ENCODE measurements around the gene MAGOH. TPM values are rescaled to one million over a fixed set of nuclear protein-coding genes. Genes with fewer than 3 reads are reported as not detected.

Gene MAGOH
- total RNA-seq, 2 donors from 2014 or later, result 65.2 TPM

- Mint-ChIP-seq H3K27me3 (ENCODE audit: low read depth) (no peaks in the 10 kb centered on the region), H3K4me1 (ENCODE audit: low read depth) (no peaks in the 10 kb centered on the region), H3K9me3 (no peaks in the 10 kb centered on the region), H3K4me3 (no peak overlapping the region), H3K27ac (no peak overlapping the region), H3K36me3 (ENCODE audit: insufficient read depth in 2 of 2) (peaks cover 3% of the 10 kb centered on the region in 2 donors)
- DNase-seq (no peak), ATAC-seq (replicated peaks in 1 of 2) (no peak)
These were observed 38.0 kb upstream of the MAGOH start for GRCh38 chr1:53276153-53276901.

- DNase-seq (no peak), ATAC-seq (replicated peaks in 1 of 2) (no peak)
- H3K27ac Mint-ChIP-seq, result no peak overlapping the region
- H3K27me3 Mint-ChIP-seq (ENCODE audit: low read depth), result no peaks in the 10 kb centered on the region
- peaks cover 3% of the 10 kb centered on the region in 2 donors for H3K36me3 Mint-ChIP-seq (ENCODE audit: insufficient read depth in 2 of 2)
- no peaks in the 10 kb centered on the region for H3K9me3 Mint-ChIP-seq
- no peak overlapping the region for H3K4me3 Mint-ChIP-seq
- H3K4me1 Mint-ChIP-seq (ENCODE audit: low read depth), result no peaks in the 10 kb centered on the region
These were observed 37.2 kb upstream of the MAGOH start for GRCh38 chr1:53275566-53275965.

- no peaks in the 10 kb centered on the region for H3K27me3 Mint-ChIP-seq (ENCODE audit: low read depth)
- peaks cover 4 to 5% of the 10 kb centered on the region in 2 donors for H3K36me3 Mint-ChIP-seq (ENCODE audit: insufficient read depth in 2 of 2)
- no peak overlapping the region for H3K4me3 Mint-ChIP-seq
- no peak overlapping the region for H3K27ac Mint-ChIP-seq
- no peaks in the 10 kb centered on the region for H3K9me3 Mint-ChIP-seq
- no peak for ATAC-seq (replicated peaks in 1 of 2)
- DNase-seq, result no peak
- H3K4me1 Mint-ChIP-seq (ENCODE audit: low read depth), result peaks cover 5% of the 10 kb centered on the region
These were observed 36.3 kb upstream of the MAGOH start for GRCh38 chr1:53274541-53275185.

GRCh38 chr1:53274026-53274425 is 35.7 kb upstream of the MAGOH start:
- ATAC-seq (replicated peaks in 1 of 2) (no peak), DNase-seq (no peak)
- Mint-ChIP-seq H3K36me3 (ENCODE audit: insufficient read depth in 2 of 2) (peaks cover 5 to 6% of the 10 kb centered on the region in 2 donors), H3K4me1 (ENCODE audit: low read depth) (peaks cover 5% of the 10 kb centered on the region), H3K9me3 (no peaks in the 10 kb centered on the region), H3K4me3 (no peak overlapping the region), H3K27me3 (ENCODE audit: low read depth) (no peaks in the 10 kb centered on the region), H3K27ac (no peak overlapping the region)

- no peaks in the 10 kb centered on the region for H3K27me3 Mint-ChIP-seq (ENCODE audit: low read depth)
- DNase-seq (no peak), ATAC-seq (replicated peaks in 1 of 2) (no peak)
- H3K27ac Mint-ChIP-seq, result no peak overlapping the region
- H3K4me3 Mint-ChIP-seq, result no peak overlapping the region
- peaks cover 5 to 10% of the 10 kb centered on the region in 2 donors for H3K36me3 Mint-ChIP-seq (ENCODE audit: insufficient read depth in 2 of 2)
- peaks cover 5% of the 10 kb centered on the region for H3K4me1 Mint-ChIP-seq (ENCODE audit: low read depth)
- H3K9me3 Mint-ChIP-seq, result no peaks in the 10 kb centered on the region
These were observed 35.2 kb upstream of the MAGOH start for GRCh38 chr1:53273526-53273925.

- no peak for ATAC-seq (replicated peaks in 1 of 2)
- H3K36me3 Mint-ChIP-seq (ENCODE audit: insufficient read depth in 2 of 2), result peaks cover 5 to 13% of the 10 kb centered on the region in 2 donors
- peaks cover 5% of the 10 kb centered on the region for H3K4me1 Mint-ChIP-seq (ENCODE audit: low read depth)
- no peak overlapping the region for H3K4me3 Mint-ChIP-seq
- no peaks in the 10 kb centered on the region for H3K9me3 Mint-ChIP-seq
- H3K27ac Mint-ChIP-seq, result no peak overlapping the region
- H3K27me3 Mint-ChIP-seq (ENCODE audit: low read depth), result no peaks in the 10 kb centered on the region
- no peak for DNase-seq
These were observed 34.0 kb upstream of the MAGOH start for GRCh38 chr1:53272349-53272748.

- Mint-ChIP-seq H3K4me1 (ENCODE audit: low read depth) (peaks cover 5% of the 10 kb centered on the region), H3K36me3 (ENCODE audit: insufficient read depth in 2 of 2) (peaks cover 5 to 13% of the 10 kb centered on the region in 2 donors), H3K9me3 (no peaks in the 10 kb centered on the region), H3K27me3 (ENCODE audit: low read depth) (no peaks in the 10 kb centered on the region), H3K4me3 (no peak overlapping the region), H3K27ac (no peak overlapping the region)
- ATAC-seq (replicated peaks in 1 of 2), result no peak
- DNase-seq, result no peak
These were observed 33.2 kb upstream of the MAGOH start for GRCh38 chr1:53271446-53272090.

GRCh38 chr1:53270873-53271272 is 32.6 kb upstream of the MAGOH start:
- Mint-ChIP-seq H3K9me3 (no peaks in the 10 kb centered on the region), H3K36me3 (ENCODE audit: insufficient read depth in 2 of 2) (peaks cover 8 to 13% of the 10 kb centered on the region in 2 donors), H3K4me1 (ENCODE audit: low read depth) (peaks cover 5% of the 10 kb centered on the region), H3K4me3 (no peak overlapping the region), H3K27ac (no peak overlapping the region), H3K27me3 (ENCODE audit: low read depth) (no peaks in the 10 kb centered on the region)
- ATAC-seq (replicated peaks in 1 of 2), result no peak
- DNase-seq, result no peak

GRCh38 chr1:53270107-53270506 is 31.8 kb upstream of the MAGOH start:
- H3K36me3 Mint-ChIP-seq (ENCODE audit: insufficient read depth in 2 of 2), result peaks cover 12 to 17% of the 10 kb centered on the region in 2 donors
- no peaks in the 10 kb centered on the region for H3K9me3 Mint-ChIP-seq
- H3K27me3 Mint-ChIP-seq (ENCODE audit: low read depth), result no peaks in the 10 kb centered on the region
- no peak overlapping the region for H3K4me3 Mint-ChIP-seq
- no peak for DNase-seq
- peaks cover 5% of the 10 kb centered on the region for H3K4me1 Mint-ChIP-seq (ENCODE audit: low read depth)
- peak in 1 of 2 donors; percentile 32 for ATAC-seq (replicated peaks in 1 of 2)
- no peak overlapping the region for H3K27ac Mint-ChIP-seq

- no peak for ATAC-seq (replicated peaks in 1 of 2)
- H3K4me3 Mint-ChIP-seq, result no peak overlapping the region
- H3K36me3 Mint-ChIP-seq (ENCODE audit: insufficient read depth in 2 of 2), result peaks cover 14 to 25% of the 10 kb centered on the region in 2 donors
- no peak for DNase-seq
- no peaks in the 10 kb centered on the region for H3K9me3 Mint-ChIP-seq
- H3K27ac Mint-ChIP-seq, result no peak overlapping the region
- H3K27me3 Mint-ChIP-seq (ENCODE audit: low read depth), result no peaks in the 10 kb centered on the region
- H3K4me1 Mint-ChIP-seq (ENCODE audit: low read depth), result peaks cover 5% of the 10 kb centered on the region
These were observed 29.4 kb upstream of the MAGOH start for GRCh38 chr1:53267761-53268160.

GRCh38 chr1:53266038-53266437 is 27.7 kb upstream of the MAGOH start:
- Mint-ChIP-seq H3K36me3 (ENCODE audit: insufficient read depth in 2 of 2) (peaks cover 14 to 26% of the 10 kb centered on the region in 2 donors), H3K4me3 (no peak overlapping the region), H3K4me1 (ENCODE audit: low read depth) (peaks cover 5% of the 10 kb centered on the region), H3K27me3 (ENCODE audit: low read depth) (no peaks in the 10 kb centered on the region), H3K9me3 (no peaks in the 10 kb centered on the region), H3K27ac (no peak overlapping the region)
- DNase-seq (no peak), ATAC-seq (replicated peaks in 1 of 2) (no peak)

GRCh38 chr1:53265581-53265980 is 27.3 kb upstream of the MAGOH start:
- Mint-ChIP-seq H3K27ac (no peak overlapping the region), H3K4me3 (no peak overlapping the region), H3K9me3 (no peaks in the 10 kb centered on the region), H3K4me1 (ENCODE audit: low read depth) (peaks cover 5% of the 10 kb centered on the region), H3K27me3 (ENCODE audit: low read depth) (no peaks in the 10 kb centered on the region), H3K36me3 (ENCODE audit: insufficient read depth in 2 of 2) (peaks cover 15 to 29% of the 10 kb centered on the region in 2 donors)
- ATAC-seq (replicated peaks in 1 of 2) (no peak), DNase-seq (no peak)

GRCh38 chr1:53264048-53264447 is 25.7 kb upstream of the MAGOH start:
- ATAC-seq (replicated peaks in 1 of 2), result no peak
- Mint-ChIP-seq H3K27me3 (ENCODE audit: low read depth) (no peaks in the 10 kb centered on the region), H3K27ac (no peak overlapping the region), H3K4me3 (no peak overlapping the region), H3K4me1 (ENCODE audit: low read depth) (no peaks in the 10 kb centered on the region), H3K9me3 (no peaks in the 10 kb centered on the region), H3K36me3 (ENCODE audit: insufficient read depth in 2 of 2) (peaks cover 14 to 27% of the 10 kb centered on the region in 2 donors)
- no peak for DNase-seq
